CD4-positive, alpha-beta T cell treated with Interferon gamma for 1 hour (primary cell): ENCODE results near the gene ANKRD33B.
"Not testable (repeated sequence)": the region's sequence is repeated elsewhere in the genome, so short reads cannot be mapped to it uniquely, and the experiment has no call there.

Experiments
- DNase-seq: peaks from one replicate; pipeline ENCODE4 v3.0.0-alpha.2; 2020

The ANKRD33B gene

DNA sequence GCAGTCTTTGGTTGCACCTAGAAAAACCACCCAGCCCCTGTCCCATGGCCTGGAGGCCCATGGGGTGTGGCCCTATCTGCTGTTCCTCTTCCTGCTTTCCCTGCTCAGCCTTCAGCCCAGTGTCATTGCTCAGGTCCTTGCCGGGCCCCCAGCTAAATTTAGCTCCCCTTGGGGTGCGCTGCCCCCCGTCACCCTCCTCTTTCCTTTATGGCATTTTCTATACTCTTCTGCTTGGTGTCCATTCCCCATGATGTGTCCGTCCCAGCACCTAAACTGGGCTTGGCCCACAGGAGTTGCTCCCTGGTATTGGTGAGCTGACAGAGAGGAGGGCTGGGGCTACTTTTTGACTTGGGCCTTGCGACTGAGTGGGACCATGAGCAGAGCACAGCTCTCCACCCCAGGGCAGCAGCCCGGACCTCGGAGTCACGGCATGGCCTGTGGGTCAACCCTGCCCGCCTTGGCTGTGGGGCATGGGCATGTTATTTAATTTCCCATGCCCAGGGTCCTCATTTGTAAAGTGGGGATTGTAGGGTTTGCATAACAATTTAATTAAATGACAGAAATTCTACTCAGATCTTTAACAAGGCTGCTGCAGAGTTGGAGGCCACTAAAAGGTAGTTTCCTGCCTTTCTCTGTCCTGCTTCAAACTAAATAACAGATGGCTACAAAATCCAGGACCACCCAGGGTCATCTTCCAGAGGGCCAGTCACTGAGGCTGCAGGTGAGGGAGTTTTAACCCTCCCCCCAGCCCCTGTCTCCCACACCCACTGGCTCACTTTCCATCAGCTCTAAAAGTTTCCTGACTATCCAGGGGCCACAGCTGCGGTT lies 99.0 kb downstream of the ANKRD33B start:
- DNase-seq, result no peak

DNA sequence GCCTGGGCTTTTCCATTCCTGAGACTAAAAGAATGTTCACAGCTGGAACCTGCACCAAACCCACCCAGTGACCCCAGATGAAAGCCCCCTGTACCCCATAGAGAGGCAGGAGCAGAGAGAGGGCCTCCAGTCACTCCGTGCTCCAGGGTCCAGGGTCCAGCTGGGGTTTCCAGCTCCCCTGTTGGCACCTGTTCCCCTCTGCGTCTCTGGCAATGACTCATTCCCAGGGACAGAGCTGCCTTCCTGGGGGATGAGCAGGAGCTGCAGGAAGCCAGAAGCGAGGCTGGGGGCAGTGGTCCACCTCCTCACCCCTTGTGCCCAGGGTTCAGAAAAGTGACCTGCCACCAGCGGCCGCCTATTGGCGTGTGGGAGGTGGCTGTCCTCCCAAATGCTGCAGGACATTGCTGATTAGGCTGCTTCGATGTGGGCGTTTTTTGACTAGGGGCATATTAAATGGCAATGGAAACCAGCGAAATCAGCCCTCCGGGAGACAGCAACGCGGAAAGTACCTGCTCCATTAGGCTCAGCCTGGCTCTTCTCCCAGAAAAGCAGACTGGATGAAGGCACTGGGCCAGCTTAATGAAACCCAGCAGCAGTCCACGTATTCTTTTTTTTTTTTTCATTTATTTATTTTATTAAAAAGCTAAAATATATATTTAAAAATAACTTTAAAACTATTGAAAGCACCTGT lies 99.8 kb downstream of the ANKRD33B start:
- DNase-seq, result no peak

DNA sequence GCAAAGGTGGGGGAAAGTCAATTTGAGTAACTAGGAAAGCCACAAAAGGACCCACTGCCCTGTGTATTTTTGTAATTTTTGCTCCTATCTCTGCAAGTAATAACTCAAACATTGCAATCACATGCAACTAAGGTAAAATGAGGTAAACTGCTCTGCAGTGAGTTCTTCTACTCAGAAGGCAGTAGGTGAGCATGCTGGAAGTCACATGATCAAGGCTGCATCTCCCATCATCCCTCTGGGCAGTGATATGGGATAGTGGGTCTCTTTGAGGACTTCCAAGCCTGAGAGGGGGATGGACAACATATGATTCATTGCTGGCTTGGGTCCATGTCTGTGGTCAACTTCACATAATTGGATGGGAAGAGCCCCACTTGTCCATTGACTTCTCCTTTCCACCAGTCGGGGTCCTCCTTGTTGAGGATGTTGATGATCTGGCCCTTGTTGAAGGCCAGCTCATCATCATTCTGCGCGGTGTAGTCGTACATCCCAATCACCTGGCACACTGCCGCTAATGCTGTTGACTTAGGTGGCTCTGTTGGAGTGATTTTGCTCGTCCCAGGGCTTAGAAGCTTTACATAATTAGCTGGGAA lies 100.4 kb downstream of the ANKRD33B start:
- DNase-seq, result not testable (repeated sequence)

DNA sequence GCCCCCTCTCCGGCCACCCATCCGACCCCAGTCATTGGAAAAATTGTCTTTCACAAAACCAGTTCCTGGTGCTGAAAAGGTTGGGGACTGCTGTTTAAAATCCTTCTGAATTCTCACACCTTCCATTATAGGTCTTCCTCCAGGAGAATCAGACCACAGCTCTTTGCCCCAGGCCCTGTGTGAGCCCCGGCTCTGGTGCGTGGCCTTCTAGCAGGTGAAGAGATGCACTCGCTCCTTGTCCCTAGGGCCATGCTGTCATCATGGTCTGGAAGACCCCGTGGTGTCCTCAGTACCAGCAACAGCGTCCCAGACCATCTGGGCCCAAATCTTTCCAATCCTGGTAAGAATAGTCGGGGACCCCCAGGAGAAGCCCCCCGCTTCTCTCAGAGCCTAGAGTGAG lies 101.9 kb downstream of the ANKRD33B start:
- no peak for DNase-seq

DNA sequence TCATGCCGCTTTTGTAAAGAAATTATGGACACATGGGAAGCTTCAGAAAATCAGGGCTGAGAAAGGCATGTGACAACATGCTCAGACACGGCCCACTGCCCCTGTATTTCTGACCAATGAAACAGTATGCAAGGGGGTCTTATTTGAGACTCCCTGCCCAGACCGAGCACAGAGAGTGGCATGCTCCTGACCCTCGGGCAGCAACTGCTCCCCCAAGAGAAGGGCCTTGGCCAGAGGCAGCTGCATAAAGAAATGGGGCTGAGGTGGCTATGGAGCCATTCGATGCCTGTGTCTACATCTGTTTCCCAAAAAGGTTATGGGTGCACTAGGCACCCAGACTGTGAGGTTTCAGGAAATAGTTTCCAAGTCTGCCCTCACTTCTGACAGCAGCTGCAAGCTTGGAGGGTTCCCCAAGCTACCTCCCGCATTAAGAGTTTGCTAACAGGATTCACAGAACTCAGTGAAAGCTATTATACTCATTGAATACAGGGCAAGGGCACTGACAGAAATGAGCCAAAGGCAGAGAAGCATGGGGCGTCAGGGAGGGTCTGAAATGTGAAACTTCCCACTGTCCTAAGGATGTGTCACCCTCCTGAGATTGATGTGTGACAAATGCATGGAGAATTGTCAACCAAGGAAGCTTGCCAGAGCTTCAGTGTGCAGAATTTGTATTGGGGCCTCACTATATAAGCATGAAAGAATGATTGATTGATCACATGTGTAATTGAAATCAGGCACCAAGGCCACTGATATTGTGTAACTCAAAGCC lies 102.8 kb downstream of the ANKRD33B start:
- no peak for DNase-seq

DNA sequence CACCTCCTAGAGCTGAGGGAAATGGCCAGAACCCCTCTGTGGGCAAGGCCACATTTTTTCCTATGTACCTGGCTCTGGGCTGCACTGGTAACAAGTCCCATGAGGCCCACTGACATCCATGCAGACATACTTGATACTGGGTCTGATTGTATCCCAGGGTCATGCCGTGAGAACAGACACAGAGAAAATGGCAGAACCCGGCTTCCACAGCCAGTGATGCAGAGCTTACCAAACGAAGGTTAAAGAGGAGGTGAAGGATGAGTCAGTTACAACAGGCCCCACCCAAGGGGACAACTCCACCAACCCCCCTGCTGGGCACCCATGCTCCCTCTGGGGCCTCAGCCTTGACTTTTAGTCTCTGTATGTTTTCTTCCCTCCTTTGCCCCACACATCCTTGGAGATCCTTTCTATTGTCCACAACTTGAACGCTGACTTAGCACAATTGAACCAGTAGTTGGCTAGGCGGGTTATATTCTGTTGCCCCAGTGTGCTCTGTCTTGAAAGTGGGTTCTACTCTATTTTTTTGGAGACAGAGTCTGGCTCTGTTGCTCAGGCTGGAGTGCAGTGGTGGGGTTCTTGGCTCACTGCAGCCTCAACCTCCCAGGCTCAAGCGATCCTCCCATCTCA lies 103.7 kb downstream of the ANKRD33B start:
- no peak for DNase-seq

DNA sequence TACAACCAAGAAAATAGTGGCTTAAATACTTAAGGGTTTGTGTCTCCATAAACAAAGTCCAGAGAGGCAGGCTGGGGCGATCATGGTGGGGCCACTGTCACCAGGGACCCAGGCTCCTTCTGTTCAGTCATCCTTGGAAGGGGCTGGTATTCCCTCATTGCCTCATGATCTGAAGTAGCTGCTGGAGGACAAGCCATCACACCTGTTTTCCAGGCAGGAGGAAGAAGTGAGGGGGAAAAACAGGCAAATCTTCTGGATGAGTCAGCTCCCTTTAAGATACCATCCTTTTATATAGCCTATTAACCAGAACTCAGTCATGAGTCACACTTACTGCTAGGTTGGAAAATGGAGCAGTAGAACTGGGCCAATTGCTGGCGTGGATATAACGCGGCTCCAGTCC lies 104.8 kb downstream of the ANKRD33B start:
- DNase-seq, result no peak

DNA sequence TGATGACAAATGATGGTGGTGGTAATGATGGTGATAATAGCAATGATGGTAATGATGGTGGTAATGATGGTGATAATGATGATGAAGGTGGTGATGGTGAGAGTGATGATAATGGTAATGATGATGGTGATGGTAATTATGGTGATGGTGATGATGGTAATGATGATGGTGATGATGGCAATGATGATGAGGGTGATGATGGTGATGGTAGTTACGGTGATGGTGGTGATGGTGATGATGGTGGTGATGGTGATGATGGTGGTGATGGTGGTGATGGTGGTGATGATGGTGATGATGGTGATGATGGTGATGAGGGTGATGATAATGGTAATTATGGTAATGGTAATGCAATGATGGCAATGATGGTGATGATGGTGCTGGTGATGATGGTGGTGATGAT lies 106.1 kb downstream of the ANKRD33B start:
- no peak for DNase-seq

DNA sequence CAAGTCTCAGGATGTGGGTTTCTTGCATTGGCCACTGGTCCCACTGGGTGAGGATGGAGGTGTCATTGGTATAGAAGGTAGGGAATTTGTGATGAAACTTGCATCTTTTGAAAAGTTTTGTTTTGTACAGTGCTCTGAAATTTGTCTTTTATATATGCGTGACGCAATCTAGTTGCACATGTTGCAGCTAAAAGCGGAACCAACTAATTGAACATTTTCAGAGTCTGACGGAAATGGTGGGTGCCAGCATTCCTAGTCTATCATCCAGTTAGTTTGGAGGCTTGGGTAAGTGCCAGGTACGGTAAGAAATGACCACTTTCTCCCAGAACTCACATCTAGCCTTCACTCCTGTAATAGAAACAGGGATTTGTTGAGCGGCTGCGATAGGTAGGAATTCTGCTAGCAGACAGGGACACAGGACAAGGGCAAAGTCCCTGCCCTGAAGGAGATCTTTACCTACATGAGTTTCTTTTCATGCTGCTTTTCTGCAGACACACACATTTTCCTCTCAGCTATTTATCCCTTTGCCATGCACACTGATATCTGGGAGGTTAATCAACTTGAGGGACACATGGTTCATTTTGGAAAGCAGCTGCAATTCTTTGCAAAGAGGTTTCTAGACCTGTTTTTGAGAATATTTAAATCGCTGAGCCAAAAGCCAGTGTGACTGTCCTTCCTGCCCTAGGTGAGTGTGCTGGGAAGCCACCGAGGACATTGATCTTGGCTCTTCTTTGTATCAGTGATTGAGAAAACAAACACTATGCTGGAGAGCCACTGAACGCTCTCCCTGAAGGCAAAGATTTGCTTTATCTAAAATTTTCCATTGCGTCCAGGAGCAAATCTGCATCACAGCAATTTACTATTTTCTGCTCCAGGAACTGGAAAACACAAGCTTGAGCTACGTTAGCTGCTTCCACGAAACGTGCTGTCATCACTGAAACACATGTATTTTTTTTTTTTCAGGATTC lies 107.5 kb downstream of the ANKRD33B start:
- DNase-seq, result no peak

DNA sequence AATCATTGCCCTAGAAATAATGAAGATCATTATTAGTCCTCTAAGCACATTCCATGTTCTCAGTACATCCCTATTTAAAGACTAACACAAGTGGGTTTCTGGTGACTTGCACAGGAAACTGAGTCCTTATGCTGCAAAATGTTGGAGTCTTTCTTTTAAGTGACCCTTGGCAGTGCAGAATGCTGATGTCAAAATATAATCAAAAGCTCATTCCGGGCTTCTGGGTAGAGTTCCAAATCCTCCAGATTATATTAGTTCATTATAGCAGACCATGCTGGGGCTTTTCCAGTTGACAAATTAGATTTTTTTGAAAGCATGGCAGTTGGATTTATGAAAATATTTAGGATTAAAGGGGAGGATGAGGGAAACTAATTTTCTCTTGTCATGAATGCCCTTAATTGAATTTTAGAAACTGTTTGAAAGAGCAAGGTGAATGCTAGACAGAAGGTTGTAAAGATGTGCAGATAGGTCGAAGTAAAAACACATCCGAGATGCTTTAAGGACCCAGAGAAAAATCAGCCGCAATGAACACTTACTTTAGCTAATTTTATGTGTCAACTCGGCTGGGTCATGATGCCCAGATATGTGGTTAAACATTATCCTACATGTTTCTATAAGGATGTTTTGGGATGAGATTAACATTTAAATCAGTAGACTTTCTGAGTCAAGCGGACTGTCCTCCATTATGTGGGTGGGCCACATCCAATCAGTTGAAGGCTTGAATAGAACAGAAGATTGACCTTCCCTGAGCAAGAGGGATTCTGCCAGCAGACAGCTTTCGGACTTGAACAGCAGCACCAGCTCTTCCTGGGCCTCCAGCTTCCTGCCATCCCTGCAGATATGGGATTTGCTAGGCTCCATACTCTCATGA lies 108.5 kb downstream of the ANKRD33B start:
- no peak for DNase-seq

DNA sequence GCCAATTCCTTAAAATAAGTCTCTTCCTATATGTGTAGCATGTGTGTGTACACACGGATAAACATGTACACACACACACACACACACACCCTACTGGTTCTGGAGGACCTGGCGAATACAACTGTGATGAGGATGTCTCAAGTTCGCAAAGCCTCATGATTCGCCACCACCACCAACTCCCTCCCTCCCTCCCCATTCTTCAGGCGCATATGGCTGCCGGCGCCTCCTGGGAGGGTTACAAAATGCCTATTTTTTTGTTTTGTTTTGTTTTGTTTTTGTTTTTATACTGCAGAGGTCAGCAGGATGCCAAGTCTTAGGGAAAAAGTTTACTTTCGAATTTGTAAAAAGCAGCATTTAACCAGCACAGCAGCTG lies 109.1 kb downstream of the ANKRD33B start:
- DNase-seq, result no peak

DNA sequence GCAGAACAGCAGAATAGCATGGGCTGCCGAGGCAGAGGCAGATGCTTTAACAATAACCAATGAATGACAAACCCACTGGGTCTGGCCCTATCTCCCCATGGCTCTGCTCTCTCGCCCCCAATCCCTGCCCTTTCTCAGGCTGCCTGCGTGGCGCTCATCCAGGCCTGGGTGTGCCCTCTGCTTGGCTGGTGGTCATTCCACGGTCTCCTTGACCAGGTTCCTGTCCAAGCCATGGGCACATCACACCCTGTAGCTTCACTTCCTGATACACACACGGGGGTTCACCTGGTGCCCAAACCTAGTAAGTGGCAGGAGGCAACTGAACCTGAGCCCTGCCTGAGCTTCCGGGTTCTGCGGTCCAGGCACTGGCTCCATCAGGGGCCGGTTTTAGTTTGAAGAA lies 109.5 kb downstream of the ANKRD33B start:
- no peak for DNase-seq

DNA sequence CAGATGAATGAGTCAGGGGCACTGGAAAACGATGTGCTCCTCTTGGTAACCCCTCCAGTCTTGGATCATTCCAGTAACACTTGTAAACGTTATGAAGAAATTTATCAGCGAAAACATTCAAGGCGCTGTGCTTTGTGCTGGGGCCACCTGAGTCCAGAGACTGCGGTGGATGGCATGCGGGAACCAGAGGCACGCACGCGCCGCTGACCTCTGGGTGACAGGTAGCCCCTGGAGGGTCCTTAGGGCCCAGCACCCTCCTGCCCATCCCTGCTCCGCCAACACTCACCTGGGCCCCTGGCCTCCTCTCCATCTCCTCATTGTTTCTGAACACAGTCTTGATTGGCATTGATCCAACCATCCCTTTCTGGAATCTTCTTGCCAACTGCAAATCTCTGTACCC lies 110.2 kb downstream of the ANKRD33B start:
- DNase-seq, result no peak

DNA sequence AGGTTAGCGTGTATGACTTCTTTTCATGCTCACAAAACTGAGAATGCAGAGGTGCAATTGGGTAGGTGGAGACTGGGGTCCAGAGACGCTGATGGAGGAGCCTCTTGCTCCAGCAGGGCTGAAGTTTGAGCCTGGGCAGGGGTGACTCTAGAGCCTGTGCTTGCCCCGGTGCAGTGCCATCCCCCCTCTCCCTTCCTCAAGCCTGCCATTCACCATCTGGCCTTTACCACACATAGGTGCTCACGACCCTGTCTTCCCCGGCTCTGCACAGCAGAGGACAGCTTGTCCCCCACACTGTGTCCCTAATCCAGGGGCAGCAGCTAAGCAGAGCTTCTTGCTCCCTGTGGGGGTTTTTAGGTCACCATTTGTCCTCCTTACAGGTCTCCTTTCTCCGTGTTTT lies 110.7 kb downstream of the ANKRD33B start:
- no peak for DNase-seq

DNA sequence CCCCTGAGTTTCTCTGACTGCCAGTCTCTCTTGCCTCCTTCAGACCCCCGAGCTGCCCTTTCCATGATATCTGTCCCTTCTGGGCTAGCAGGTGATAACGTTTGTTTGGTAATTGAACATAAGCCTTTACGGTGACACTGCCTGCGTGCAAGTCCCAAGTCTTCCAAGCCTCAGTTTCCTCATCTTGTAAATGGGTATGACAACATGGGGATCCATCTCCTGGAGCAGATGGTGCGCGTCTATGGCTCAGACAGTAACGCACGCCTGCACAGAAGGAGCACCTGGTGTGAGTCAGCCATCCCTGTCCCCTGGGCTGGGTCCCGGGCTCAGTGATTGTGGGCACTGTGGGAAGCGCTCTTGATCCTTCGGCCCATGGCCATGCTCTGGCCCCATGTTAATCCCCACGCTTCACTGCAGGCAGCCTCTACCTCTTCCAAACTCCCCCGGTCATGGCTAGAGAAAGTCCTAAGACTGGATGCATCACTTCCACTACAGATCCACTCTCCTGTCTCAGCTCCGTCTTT lies 111.4 kb downstream of the ANKRD33B start:
- DNase-seq, result no peak

DNA sequence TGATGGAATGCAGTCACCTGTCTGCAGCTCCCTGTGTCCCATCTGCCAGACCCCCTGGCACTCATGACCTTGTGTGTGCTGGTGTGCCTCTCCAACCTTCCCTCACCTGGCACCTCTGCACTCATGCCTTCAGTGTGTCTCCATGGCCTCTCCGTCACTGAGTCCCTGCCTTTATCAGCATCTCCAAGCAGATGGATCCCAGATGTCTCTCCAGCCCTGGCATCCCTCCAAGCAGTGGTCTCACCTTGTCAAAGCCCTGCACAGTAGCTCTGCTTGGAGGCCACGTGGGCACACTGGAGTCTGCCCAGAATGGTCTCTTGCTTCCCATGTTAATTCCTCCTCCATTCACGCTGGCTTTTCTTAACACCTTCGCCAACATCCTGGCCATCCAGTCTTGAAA lies 112.4 kb downstream of the ANKRD33B start:
- DNase-seq, result no peak

DNA sequence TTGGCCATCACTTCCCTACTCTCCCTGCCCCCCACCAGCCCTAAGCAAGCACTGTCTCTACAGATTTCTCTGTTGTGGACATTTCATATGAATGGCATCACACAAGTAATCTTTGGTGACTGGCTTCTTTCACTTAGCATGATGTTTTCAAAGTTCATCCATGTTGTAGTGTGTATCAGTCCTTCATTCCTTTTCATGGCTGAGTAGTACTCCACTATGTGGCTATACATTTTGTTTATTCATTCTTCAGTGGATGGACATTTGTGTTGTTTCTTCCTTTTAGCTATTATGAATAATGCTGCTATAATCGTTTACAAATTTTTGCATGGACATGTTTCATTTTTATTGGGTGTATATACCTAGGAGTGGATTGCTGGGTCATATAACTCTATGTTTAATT lies 113.1 kb downstream of the ANKRD33B start:
- no peak for DNase-seq

DNA sequence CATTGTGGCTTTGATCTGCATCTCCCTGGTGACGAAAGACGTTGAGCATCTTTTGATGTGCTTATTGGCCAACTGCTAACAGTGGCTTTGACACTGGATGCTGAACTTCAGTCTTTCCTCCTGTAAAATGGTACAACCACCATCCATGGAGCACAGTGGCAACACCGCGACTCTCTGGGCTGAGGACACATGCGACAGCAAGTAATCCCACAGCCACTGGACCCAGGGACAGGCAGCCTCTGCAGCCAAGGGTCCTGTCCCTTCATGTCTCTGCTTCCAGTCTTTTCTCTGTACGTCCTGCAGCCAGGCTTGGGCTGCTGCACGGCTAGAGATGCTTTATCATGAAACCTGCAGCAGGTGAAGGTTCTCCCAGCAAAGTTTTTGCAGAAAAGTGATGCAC lies 113.7 kb downstream of the ANKRD33B start:
- DNase-seq, result no peak

DNA sequence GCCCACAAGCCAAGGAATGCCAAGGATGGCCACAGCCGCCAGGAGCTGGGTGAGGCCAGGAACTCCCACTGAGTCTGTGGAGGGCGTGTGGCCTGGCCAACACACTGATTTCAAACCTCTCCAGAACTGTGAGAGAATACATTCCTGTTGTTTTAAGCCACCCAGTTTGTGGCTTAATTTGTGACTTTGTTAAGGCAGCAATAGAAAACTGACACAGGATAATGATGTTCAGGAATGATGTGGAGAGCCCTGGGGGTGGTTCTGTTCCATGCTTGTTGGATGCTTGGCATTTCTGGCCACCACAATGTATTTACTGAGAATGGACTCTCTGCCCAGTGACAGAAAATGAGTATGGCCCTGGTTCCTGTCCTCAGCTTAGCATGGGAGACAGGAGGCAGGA lies 114.4 kb downstream of the ANKRD33B start:
- no peak for DNase-seq

DNA sequence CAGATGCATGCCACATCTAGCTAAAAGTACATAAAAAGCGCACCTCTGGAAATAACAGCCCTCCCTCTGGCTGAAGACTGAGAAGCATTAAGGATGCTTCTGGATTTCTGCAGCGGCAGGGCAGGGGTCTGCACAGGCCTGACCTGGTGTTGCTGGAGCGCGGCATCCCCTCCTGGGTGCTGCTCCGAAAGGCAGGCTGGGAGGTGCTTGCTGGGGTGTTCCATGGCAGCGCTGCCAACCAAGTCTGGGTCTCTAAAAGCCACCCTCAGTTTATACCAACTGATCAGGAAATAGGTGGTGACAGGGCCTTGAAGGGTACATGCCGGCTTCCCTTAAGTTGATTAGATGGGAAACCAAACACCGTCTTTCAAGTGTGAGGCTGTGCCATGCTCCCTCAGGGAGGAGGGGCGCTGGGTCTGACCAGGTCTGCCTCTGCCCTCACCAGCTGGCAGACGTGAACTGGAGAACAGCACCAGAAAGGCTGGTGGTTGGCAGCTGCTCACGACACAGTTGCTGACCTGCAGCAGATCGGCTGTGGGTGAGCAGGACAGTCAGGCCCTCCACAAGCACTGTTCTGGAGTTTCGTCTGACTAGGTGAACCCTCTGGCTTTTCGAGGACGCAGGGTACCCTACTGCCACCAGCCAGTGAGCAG lies 115.6 kb downstream of the ANKRD33B start:
- no peak for DNase-seq
